HT1080 (cell line): ENCODE results near the gene ECT2. TPM values are rescaled to one million over a fixed set of nuclear protein-coding genes. Genes with fewer than 3 reads are reported as not detected.
A peak's percentile ranks its signal among the peaks of the same experiment; 100 is the strongest.
"Not testable (repeated sequence)": the region's sequence is repeated elsewhere in the genome, so short reads cannot be mapped to it uniquely, and the experiment has no call there.

Experiments used
- DNase-seq: peaks from one replicate; pipeline ENCODE4 v3.0.0-alpha.2; 2015; ENCODE audit warnings: low read depth
- total RNA-seq: library from RNA; depleted of rRNA; stranded (reverse); fragments of >200 nt; shearing (Covaris generic); gene quantifications from 2 replicates; pipeline ENCODE4 v1.2.3, GENCODE V29; 2014

The ECT2 gene
- total RNA-seq, 1 experiment from 2014 or later: 114 TPM

- no peak for DNase-seq
Measured at GRCh38 chr3:172735014-172735413, 15.5 kb upstream of the ECT2 start.

GRCh38 chr3:172739462-172739861 lies 11.1 kb upstream of the ECT2 start:
- no peak for DNase-seq

DNA sequence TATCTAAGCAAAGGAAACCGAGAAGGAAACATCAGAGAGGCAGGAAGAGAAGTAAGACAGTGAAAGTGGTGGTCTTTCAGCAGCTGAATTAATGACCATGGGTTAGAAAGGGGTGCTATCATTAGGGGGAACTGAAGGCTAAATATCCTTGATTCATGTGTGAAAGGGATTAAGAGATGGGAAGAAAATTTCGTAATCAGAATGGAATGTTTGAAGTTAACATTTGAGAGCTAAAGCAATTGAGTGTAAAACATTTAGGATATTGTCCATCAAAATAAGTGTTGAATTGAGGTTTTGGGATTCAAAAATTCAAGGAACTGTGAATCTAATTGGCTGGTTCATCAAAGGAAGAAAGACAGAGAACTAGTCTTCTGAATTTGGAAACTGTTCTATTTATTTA lies 4.1 kb upstream of the ECT2 start:
- DNase-seq: peak; percentile 51

DNA sequence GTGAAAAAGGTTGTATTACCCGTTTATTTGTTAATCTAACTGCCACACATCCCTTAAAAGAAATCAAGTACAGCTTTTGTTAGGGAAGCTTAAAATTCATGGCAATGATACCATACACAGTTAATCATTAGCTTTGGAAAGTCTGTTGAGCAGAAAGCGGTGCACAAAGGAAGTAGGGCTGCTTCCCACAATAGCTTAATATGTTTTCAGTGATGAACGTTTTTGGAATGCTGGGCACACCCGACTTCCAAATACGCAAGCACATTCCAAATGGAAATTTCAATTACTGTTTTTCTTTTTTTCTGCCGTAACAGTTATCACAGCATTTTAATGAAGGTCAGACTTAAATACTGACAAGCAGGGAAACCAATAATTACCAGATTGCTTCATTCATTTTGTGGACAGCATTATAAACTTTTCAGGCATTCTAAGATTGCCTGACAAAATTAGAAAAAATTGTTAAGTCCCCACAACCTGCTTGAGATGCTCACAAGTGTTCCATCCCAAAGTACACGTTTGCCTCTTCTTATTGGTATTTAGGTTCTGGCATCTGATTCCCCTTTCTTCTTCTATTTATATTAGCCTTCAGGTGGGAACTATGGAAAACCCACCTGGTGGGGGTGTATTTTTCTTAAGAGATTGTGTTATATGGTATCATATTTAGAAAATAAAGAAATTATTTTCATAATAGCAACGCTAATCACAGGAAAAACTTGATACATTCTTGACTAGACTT lies 1.1 kb upstream of the ECT2 start:
- DNase-seq: peak; percentile 96

DNA sequence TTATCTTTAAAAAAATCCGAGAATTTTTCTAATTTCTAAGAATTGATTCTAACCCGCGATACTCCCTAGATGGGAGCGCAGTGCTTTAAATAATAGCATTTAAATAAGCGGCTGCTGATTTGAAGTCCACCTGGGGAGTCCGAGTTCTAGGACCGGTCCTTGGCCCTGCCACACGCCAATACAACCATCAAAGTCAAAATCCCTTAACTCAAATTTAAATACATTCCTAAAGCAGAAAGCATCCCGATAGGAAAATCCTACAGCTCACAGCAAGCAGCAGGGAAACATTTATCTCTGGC lies 508 bp upstream of the ECT2 start:
- no peak for DNase-seq

DNA sequence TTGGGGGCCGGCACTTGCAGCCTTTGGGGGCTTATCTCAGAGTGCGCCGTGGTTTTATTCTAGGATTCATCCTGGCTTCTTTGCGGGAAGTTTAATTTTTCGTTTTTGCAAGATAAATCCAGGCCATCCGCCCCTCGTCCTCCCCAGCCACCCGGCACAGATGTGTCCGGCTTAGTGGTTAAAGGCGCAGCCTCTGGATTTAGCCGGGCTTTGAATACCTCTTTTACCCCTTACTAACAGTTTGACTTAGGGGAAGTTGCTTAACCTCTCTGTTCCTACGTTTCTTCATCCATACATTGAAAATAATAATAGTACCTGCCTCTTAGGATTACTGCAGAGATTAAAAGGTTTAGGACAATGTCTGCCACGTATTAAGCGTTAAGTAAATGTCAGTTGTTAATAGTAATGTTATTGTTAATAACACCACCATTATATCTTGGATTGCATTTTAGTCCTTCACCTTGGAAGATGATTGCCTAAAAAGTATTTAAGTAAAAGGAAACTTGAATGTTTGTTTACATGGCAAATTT lies 714 bp downstream of the ECT2 start:
- DNase-seq: no peak

GRCh38 chr3:172752651-172753050 lies 2.1 kb downstream of the ECT2 start:
- no peak for DNase-seq

GRCh38 chr3:172753125-172753524 lies 2.6 kb downstream of the ECT2 start:
- DNase-seq: no peak

DNA sequence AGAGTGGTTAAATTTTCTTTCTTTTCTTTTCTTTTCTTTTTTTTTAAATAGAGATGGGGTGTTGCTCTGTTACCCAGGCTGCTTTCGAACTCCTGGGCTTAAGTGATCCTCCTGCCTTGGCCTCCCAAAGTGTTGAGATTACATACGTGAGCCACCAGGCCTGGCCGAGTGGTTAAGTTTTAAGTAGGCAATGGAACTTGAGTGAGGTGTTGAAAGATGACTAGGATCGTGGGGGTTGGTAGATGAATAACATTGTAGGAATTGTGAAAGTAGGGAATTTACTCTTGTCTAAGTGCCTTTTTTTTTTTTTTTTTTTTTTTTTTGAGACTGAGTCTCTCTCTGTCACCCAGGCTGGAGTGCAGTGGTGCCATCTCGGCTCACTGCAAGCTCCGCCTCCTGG lies 9.9 kb downstream of the ECT2 start:
- DNase-seq: not testable (repeated sequence)

DNA sequence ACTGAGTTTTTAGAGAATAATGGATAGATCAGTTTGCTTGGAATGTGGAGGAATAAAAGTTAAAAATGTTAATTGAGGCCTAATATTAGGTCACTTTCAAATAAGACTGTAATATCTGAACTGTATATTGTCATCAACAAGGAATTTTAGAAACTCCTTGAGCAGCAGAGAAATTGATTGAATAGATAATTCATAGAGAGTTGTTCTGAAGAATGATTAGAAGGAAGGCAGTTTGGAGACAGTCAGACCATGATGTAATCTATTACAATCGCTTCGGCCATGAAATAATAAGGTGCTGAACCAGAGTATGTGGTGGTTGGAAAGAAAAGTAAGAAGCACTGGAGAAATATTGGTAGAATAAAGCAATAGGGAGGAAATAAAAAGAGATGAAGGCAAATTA lies 15.7 kb downstream of the ECT2 start:
- DNase-seq: no peak

DNA sequence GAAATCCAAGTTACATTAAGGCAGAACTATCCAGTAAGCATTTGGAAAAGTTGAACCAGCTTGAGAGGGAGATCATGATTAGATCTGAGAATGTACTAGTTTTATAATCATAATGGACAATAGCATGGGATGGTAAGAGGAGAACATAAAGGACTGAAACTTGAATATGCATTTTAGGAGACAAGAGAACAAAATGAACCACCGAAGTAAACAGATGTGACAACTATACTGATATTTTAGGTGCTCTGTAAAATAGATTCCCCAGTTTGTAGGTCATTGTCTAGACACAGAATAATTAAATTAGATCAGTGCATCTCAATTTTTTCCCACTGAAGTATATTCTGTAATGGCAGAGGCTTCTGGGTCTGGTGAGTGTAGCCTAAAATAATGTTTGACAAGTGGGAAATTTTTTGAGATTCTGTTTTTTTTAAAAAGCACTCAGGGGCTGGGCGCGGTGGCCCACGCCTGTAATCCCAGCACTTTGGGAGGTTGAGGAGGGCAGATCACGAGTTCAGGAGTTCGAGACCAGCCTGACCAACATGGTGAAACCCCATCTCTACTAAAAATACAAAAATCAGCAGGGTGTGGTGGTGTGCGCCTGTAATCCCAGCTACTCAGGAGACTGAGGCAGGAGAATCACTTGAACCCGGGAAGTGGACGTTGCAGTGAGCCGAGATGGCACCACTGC lies 16.3 kb downstream of the ECT2 start:
- no peak for DNase-seq

DNA sequence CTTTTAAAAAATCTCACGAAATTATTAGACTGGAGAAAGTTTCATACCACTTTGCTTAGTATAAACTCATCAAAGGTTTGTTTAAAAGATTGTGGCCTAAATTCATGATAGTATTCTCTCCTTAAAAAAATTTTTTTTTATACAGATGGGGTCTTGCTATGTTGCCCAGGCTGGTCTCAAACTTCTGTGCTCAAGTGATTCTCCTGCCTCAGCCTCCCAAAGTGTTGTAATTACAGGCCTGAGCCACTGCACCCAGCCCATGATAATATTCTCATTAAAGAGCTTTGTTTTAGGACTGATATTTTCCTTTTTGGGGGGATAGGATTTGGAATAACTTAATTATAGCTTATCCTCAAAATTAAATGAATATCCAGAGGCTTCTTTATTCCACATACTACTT lies 19.9 kb downstream of the ECT2 start:
- no peak for DNase-seq

GRCh38 chr3:172771672-172772071 lies 21.1 kb downstream of the ECT2 start:
- no peak for DNase-seq

GRCh38 chr3:172776049-172776717 lies 25.7 kb downstream of the ECT2 start:
- no peak for DNase-seq

DNA sequence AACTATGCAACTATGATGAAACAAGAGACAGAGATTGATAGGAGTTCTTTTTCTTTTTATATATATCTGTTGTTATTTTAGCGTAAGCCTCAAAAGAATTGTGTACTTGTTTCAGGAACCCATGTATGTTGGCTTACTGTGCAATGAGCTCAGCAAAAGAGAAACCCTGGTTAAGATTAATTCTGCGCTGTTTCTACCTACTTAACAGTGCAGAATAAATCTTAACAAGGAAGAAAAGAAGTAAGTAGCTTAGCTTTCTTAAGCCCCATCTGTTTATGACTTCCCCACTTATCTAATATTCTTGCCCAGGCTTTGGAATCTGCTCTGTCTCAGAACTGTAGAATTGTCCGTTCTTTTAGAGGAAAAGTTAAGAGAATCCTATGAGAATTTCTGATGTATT lies 27.4 kb downstream of the ECT2 start:
- no peak for DNase-seq

GRCh38 chr3:172782235-172782634 lies 31.7 kb downstream of the ECT2 start:
- no peak for DNase-seq

- DNase-seq: no peak
Measured at GRCh38 chr3:172786036-172786435, 35.5 kb downstream of the ECT2 start.

DNA sequence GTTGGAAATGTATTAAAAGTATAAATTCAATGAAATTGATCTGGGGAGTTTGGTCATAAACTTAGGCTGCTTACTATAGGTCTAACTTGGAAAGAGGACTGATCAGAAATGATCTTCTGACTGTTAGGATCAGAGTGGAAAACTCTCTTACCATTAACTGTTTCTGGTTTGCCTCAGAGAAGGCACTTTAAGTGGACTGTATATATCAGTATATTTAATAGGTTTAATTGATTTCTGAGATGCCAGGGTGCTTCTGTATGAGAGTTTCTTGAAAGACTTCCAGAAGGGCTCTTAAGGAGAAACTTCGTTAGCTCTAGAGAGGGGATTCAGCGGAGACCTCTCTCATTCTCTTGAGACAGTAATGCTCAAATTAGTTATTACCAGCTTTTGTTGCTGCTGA lies 36.5 kb downstream of the ECT2 start:
- DNase-seq: no peak

DNA sequence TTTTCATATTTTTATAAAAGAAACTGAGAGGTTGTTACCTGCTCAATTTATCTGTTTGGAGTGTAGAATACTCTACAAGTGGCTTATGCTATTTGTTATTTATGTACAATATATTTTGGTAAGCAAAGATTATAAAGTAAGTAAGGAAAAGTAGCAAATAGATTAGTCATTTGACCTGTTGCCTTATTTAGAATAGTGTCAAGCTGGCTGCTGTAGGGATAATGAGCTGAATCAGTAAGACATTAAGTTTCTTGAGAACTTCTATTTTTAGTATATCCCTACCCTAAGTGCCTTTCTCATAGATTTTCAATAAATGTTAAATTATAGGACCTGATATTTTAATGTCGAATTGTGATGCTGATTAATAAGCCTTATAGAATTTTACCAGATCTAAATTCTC lies 37.2 kb downstream of the ECT2 start:
- no peak for DNase-seq

- DNase-seq: no peak
Measured at GRCh38 chr3:172799246-172799645, 48.7 kb downstream of the ECT2 start.

DNA sequence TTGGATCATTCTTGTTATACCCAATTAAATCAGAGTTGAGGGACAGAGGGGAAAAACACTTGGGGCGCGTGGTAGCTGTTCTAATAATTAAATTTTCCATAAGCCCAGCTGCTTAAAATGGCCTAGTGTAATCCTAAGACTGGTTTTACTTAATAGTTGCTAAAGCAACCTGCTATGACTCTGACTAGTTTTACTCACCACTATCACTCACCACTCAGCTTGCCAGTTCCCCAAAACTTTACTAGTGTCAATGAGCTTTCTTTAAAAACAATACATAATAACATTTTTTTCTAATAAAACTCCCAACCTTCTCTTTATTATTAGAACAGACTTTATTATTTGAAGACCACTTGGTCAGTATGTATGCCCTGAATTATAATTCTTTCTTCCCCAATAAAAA lies 49.6 kb downstream of the ECT2 start:
- no peak for DNase-seq

- DNase-seq: no peak
Measured at GRCh38 chr3:172803489-172803888, 53.0 kb downstream of the ECT2 start.

DNA sequence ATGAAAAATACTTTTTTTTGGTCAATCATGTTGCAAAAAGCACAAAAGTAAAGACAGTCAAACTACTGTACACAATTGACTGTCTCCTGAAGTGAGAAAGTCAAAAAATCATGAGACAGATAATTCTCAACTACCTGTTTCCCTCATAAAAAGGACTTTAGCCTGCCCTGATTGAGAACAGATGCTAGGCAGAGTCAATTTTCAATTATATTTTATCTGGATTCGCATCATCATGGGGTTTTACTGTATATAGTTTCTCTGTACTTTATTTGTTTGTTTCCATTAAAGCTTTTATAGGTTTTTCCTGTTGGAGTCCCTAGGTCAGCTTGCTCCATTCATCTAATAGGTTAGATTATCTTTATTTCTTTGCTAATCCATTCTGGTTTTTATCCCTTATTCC lies 53.8 kb downstream of the ECT2 start:
- DNase-seq: no peak
